T-helper 9 cell (primary cell): ENCODE results near the gene WNK3.
"Not testable (repeated sequence)": the region's sequence is repeated elsewhere in the genome, so short reads cannot be mapped to it uniquely, and the experiment has no call there.

ENCODE experiments used
- DNase-seq: peaks from one replicate; pipeline ENCODE4 v3.0.0-alpha.2; 2020
- total RNA-seq, 2 donors: gene quantifications; one replicate each; lab custom pipeline; 2026; lab: John Stamatoyannopoulos, UW

WNK3 gene
- total RNA-seq, result 0.48 to 0.98 reads per million in 2 donors

DNA sequence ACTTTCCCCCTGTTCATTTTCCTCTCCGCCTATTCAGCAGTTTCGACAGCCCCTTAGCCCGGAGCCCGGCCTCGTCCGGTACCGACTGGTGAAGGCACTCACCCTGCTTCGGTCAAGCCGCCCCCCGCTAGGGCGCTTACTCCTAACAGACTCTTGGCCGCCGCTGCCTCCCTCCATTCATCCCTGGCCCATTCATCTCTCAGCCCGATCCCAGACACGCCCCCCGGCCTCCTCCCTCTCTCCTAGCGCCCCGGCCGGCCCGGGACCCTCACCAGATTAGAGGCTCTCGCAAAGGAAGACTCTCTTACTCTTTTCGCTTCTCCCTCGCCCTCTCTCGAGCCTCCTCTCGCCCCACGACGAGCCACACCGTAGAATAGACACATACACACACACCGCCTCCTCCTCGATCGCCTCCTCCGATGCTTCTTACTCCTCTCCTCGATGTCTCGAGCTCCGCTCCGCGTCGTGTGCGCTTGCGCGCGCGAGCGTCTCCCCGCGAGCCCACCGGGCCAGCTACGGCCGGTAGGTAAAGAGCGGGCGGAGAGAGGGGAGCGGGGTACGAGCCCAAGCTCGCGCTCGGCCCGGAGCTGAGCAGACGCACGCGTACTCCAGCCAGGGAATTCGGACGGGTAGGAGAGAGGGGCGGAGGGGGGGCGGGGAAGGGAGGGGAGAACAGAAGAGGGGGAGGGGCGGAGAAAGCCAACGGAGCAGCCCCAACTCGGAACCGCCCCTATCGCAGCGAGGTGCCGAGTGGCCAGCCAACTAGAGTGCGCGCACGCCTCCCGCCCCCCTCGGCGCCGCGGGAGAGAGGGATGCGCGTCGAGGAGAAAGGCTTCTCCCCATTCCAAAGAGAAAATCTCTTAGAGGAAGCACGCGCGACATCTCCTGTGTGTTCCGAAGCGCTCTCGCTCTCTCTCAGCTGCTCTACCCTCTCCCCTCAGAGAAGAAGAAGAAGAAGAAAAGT lies at the start of gene WNK3:
WNK3 (minus strand) TSS at position 633 of the 964 bp plus-strand sequence.
- DNase-seq, result peak; percentile 8

DNA sequence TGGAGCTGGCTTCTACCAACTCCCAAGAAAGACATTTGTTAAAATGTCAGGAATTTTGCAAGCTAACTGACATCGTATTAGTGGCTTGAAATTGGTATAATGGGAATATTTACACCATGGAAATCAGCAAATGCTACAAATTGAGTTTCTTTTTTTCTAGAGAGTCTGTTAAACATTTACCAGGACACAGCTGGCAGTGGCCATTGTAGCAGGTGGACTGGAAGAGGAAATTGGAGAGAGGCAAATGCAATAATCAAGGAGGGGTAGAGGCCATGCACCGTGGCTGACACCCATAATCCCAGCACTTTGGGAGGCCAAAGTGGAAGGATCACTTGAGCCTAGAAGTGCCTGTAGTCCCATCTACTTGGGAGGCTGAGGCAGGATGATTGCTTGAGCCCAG lies 49.4 kb upstream of the WNK3 start:
- DNase-seq, result no peak

DNA sequence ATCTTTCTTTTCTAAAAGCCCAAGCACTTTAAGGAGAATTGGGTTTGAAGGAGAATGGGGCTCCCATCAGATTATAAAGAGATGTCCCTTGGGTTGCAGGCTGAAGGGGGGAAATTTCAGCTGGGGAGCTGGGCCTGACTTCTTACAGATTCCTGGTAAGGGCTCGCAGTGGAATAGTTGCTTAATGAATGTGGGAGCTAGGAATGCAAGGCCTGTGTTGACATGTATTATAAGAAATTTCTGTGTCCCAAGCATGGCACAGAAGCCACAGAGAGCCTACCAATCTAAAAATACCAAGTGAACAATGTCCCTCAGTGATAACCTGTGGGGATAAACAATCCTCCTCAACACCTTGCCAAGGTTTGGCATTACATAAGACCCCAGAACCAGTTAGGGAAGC lies 39.3 kb upstream of the WNK3 start:
- no peak for DNase-seq

DNA sequence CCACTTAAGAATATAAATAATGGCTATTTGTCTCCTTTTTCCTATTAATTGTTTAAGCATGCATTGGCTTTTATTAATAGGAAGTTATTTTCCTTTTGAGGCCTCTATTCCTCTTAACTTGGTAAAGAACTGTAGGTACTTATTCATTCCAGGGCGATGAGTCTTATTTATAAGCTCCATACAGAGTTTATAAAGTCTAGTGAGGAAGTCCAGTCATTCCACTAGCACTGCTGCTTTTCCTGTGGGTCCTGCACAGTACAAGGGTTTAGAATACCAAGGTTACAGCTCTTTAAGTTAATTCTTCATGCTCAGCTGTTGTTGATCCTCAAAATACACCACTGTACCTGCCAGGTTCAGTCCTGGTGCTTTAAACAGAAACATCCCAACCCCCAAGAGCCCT lies 28.5 kb upstream of the WNK3 start:
- no peak for DNase-seq

DNA sequence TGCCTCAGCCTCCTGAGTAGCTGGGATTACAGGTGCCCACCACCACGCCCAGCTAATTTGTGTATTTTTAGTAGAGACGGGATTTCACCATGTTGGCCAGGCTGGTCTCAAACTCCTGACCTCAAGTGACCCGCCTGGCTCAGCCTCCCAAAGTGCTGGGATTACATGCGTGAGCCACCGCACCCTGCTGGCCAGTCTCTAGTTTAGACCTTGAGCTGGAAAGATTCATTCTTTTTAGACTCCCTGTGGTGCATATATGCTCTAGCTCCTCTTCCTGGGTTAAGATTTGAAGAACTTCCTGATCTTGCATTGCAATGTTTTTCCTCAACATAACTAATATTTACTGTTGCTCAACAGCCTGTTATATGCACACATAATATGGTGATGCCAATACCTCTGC lies 26.8 kb upstream of the WNK3 start:
- DNase-seq, result not testable (repeated sequence)

DNA sequence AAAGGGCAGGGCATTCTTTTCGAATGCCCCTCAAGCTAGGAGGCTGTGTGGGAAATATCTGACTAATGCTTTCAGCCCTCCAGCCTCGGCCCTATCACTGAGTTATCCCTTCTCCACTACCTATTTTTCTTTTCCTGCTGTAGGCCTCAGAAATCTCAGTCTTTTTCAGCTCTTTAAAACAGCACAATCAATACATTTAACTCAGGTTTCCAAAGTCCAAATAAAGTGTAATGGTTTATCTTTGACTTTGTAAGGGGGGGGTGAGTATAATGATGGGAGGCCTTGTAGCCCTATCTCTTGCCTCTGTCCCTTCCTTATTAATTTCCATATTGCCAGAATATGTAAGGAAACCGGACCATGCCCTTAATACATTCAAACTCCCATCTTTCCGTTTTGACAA lies 1.6 kb upstream of the WNK3 start:
- no peak for DNase-seq

DNA sequence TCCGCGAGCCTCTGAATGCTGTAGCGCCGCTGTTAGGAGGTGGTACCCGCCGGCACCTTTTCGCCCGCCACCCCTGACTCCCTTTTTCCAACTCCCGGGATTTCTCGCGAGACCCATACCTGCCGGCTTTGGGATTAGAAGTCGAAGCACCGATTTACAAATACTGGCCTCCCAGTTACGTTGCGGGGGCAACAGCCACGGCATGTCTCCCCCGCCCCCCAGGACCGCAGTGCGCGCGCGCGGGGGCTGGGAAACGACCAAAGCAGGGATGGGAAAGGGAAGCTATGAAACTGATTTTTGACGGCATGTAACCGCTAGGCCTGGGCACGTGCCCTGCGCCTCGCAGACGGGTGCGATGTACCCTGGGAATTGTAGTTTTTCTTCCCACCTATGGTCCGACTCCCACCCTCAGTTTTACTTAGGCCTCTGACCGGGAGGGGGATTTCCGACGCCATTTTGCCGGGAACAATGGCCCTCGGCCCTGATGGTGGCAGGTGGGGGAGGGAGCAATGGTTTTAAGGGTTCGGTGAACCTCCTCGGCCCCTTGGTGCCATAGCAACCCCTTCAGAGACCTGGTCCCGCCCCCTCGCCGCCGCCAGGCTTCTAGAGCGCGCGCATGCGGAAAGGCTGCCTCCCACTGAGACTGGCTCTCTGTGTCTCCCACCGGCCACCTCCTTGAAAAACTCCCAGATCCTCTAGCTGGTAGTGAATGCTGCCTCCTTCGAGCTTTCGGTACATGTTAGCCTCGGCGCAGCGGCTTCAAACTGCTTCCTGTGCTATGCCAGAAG lies 772 bp upstream of the WNK3 start:
- peak; percentile 4 for DNase-seq

DNA sequence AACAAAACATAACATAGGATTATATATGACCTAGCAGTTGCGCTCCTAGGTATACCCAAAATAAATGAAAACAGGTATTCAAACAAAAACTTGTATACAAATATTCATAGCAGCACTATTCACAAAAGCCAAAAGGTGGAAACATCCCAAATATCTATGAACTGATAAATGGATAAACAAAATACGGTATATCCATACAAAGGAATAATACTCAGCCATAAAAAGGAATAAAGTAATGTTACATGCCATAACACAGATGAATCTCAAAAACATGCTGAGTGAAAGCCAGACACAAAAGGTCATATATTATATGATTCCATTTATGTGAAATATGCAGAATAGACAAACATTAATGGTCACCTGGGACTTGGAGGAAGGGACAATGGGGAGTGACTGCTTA lies 5.2 kb downstream of the WNK3 start:
- DNase-seq, result no peak

DNA sequence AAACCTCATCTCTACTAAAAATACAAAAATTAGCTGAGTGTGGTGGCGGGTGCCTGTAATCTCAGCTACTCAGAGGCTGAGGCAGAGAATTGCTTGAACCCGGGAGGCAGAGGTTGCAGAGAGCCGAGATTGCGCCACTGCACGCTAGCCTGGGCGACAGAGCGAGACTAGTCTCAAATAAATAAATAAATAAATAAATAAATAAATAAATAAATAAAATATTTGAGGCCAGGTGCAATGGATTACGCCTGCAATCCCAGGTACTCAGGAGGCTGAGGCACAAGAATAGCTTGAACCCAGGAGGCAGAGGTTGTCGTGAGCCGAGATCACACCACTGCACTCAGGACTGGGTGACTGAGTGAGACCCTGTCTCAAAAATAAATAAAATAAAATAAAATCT lies 20.5 kb downstream of the WNK3 start:
- DNase-seq, result not testable (repeated sequence)

DNA sequence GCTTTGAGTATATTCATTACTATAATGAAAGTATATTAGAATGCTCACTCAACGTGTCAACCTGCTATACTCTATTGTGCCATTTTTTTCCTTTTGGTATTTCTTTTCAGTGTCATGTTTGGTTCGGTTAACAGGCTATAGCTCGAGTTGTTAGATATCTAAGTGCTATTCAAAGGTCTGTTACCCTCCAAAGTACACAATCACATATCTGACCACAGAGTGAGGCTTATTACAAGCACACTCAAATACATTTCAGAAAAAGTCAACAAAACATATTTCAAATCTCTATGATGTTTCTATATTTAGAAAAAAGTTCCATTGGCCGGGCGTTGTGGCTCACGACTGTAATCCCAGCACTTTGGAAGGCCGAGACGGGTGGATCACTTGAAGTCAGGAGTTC lies 32.8 kb downstream of the WNK3 start:
- DNase-seq, result no peak

DNA sequence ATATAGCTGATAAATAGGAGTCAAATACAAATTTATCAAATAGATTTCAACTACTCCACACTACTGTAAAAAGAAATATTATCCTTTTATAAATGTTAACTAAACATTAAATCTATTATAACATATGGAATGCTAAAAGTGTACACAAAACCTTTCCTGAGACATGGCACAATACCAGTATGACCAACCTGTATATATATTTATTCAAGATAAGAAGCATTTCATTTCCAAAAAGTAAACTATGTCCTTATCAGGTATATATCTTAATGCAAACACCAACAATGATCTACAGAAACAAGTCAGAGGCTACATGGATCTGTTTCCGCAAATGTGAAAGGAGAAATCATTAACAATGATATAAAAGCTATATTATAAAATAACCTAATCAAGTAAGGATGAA lies 37.8 kb downstream of the WNK3 start:
- no peak for DNase-seq

DNA sequence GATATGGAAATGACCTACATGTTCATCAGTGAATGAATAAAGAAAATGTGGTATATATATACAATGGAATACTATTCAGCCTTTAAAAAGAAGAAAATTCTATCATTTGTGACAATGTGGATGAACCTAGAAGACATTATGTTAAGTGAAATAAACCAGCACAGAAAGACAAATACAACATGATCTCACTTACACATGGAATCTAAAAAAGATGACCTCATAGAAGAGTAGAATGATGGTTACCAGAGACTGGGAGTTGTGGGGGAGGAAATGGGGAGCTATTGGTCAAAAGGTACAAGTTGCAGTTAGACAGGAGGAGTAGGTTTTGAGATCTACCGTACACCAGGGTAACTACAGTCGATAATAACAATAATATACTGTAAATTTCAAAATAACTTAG lies 51.5 kb downstream of the WNK3 start:
- no peak for DNase-seq

DNA sequence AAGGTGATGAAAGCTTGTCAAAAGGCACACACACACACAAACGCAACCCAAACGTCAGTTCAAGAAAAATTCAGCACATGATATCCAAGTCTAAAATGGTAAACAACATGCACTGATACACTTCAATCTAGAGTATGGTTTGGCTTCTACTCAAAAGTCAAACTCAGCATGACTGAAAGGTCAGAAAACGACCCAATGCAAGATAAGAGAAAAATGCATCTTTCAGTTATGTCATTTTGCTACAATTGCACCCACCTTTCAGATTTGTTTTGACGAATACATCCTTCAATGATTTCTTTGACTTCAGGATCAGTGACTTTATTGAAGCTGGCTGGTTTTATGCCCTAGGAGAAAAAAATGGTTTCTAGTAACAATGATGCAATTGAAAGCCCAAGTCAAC lies 56.3 kb downstream of the WNK3 start:
- no peak for DNase-seq

DNA sequence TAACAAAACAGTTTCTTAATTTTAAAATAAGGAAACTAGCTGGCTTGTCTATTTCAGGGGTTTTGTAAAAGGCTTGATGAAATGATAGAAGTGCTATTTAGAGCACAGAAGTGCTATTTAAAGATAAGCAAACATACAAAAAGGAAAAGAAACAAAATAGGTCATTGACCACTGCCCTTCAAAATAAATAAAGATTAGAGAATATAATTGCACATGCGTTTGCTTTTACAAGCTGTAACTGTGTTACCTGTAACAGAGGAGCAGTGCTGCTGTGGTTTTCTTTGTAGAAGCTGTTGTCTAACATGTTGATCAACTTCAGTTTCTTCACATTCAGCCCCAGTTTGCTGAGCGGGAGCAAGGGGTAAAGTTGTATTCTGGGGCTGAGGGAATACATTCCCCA lies 63.5 kb downstream of the WNK3 start:
- DNase-seq, result no peak

DNA sequence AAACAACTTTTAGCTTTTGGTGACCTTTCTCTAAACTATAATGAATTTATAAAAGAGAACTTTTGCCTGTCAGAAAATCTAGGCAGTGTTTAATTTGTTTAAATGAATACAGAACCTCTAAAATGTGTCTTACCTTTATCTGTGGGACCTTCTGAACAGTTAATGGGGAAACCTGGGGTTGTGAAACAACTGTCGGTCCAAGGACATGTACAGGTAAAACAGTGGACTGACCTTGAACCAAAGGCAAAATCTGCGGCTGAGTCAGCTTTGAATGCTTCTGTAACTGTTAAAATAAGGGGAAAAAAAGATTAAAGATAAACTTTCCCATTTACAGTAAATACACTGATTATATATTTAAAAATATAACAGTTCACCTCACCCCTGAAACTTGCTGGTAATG lies 65.1 kb downstream of the WNK3 start:
- DNase-seq, result no peak

DNA sequence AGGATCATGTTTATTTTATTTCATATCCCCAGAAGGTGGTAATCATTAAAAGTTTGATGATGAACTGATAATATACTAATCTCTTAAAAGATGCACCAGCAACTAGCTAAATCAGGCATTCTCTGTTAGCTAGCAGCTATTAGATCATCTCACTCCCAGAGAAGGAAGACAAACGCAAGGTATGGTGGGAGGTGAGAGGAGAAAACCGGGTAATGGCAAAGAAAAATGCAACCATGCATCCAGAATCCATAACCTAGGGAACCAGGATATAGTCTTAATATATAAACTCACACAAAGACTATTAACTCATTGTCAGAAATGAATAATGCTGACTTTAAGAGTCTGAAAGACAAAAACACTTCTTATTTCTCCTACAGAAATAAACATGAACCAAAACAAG lies 66.1 kb downstream of the WNK3 start:
- no peak for DNase-seq

DNA sequence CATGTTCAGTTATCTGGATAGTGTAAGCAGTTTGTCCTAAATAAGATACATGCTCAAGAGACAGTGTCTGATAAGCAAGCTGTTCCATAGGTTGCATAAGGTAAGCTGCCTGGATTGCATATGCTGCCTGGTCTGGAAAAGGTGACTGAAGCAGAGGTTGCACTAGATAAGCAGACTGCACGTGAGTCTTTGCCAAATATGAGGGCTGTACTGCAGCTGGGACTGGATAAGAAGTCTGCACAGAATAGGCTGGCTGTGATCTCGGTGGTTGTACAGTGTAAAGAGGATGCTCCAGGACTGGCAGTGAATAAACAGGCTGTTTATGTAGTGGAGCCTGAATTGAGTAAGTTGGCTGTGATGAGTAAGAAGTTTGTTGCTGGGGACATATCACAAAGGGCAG lies 68.9 kb downstream of the WNK3 start:
- DNase-seq, result no peak

DNA sequence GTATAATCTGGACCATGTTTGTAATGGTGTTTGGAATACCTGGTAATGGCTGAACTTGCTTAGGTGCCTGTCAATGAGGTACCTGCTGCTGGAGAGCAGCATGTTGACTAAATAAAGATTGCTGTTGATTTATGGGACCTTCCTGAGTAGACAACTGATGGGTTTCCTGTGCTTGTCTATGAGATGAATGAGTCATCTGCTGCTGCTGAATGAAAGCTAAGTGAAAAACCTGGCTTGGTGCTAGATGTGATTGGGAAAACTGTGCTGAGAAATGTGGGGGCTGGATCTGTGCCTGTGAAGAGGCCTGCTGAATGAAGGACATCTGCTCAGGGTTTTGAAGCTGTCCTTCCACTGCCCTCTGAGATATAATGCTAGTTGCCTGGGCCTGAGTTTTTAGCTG lies 69.6 kb downstream of the WNK3 start:
- DNase-seq, result no peak

DNA sequence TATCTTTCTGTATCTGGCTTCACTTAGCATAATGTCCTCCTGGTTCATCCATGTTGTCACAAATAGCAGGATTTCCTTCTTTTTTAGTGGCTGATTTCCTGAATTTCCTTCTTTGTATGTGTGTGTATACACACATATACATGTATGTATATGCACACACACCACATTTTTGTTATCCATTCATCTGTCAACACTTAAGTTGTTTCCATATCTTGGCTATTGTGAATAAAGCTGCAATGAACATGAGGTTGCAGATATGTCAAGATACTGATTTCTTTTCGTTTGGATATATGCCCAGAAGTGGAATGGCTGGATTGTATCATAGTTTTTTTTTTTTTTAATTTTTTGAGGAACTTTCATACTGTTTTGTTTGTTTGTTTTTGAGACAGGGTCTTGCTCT lies 76.2 kb downstream of the WNK3 start:
- DNase-seq, result no peak

DNA sequence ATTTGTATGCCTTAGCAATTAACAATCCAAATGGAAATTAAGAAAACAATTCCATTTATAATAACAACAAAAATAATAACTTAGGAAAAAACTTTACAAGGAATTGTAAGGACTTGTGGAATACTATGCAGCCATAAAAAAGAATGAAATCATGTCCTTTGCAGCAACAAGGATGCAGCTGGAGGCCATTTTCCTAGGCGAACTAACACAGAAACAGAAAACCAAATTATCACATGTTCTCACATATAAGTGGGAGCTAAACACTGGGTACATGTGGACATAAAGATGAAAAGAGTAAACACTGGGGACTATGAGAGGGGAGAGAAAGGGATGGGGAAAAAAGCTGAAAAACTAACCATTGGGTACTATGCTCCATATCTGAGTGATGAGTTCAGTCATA lies 77.4 kb downstream of the WNK3 start:
- no peak for DNase-seq

DNA sequence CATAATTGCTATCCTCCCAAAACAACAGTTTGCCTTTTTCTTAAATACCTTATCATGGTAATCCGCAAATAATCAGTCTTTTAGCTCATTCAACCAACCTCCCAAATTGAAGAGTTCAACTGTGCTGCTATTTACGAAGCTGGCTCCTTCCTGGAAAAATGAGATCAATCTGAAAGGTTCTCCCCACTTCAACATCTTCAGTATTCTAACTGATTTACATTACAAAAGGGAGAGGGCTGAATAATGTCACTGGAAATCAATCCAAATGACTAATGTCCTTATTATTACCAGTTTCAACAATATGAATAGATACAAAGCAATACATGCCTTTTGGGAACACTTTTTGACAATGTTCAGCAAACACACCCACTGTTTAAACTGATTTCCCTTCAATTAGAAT lies 86.2 kb downstream of the WNK3 start:
- DNase-seq, result no peak

DNA sequence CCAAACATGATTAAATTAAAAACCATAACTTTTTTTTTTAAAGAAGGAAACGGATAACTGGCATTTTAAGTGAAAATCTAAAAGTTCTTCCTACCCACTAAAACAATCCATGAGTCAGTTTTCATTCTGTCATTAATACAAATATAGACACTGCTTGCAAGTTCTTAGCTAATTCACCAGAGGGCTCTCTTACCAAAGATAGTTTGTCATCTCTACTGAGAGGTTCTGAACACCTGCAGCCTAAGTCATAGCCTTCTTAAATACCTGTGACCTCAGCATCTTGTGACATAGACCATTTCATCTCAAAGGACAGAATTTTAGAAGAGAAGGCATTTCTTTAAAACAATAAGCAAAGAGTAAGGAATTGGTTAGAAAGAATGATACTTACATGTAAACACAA lies 109.5 kb downstream of the WNK3 start:
- no peak for DNase-seq

DNA sequence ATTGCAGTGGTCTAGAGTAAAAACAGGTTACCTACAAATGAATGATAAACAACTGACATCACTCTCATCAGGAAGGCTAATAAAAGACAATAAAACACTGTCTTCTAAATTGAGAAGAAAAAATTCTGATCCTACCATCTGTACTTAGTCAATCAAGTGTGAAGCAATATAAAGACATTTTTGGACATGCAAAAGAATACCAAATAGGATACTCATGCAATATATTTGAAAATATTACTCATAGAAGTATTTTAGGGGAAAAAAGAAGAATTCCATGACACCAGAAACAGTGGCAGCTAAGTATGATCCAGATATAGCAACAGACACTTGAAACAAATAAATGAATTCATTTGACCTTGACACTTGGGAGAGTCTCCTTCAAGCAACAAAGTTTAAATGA lies 111.0 kb downstream of the WNK3 start:
- DNase-seq, result no peak

DNA sequence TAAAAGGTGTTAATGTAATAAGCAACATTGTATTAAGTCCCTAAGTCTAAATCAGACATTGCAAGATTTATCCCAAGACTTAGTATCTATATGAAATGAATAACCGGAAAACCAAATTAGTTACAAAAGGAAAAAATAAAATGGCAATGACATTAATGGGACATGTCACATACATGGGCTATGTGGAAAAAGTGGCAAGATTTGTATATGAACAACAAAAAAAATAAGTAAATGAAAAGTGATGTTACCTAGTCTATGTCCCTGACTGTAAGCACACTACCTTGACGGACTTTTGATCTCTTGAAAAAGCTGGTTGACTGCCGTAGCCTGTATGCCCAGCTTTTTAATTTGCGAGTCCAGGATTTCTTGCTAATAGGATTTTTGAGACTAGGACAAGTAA lies 119.3 kb downstream of the WNK3 start:
- DNase-seq, result no peak
